Activated CD4-positive, alpha-beta memory T cell treated with anti-CD3 and anti-CD28 coated beads, Interleukin-2, amount 10 ng/mL, durations not matched to agents 7 days and 5 days (primary cell): ENCODE data around the gene VPS72. TPM values are rescaled to one million over a fixed set of nuclear protein-coding genes. Genes with fewer than 3 reads are reported as not detected.
"Not testable (repeated sequence)": the region's sequence is repeated elsewhere in the genome, so short reads cannot be mapped to it uniquely, and the experiment has no call there.

Experiments used
- CTCF ChIA-PET: fragments of 350-600 bp; sonication (Branson Sonifier 250); formaldehyde crosslinking; loops from one replicate; lab custom pipeline; 2021; ENCODE audit warnings: antibody characterized with exemption, inconsistent platforms; lab: Charles Lee
- POLR2A ChIA-PET: fragments of 350-600 bp; sonication (Branson Sonifier 250); formaldehyde crosslinking; loops from one replicate; lab custom pipeline; 2021; ENCODE audit warnings: antibody characterized with exemption; lab: Charles Lee
- DNase-seq: peaks from one replicate; pipeline ENCODE4 v3.0.0-alpha.2; 2020
- H3K27ac Mint-ChIP-seq: one replicate; pipeline ENCODE4 v1.8.0; 2021; ENCODE audit warnings: mild to moderate bottlenecking, mixed read lengths
- H3K27me3 Mint-ChIP-seq: one replicate; pipeline ENCODE4 v1.8.0; 2021; ENCODE audit warnings: mixed read lengths
- H3K36me3 Mint-ChIP-seq: one replicate; pipeline ENCODE4 v1.8.0; 2021; ENCODE audit warnings: low read depth, mixed read lengths
- H3K4me1 Mint-ChIP-seq: one replicate; pipeline ENCODE4 v1.8.0; 2021; ENCODE audit warnings: mixed read lengths
- H3K4me3 Mint-ChIP-seq: one replicate; pipeline ENCODE4 v1.8.0; 2021; ENCODE audit warnings: mild to moderate bottlenecking, mixed read lengths
- H3K9me3 Mint-ChIP-seq: one replicate; pipeline ENCODE4 v1.8.0; 2021; ENCODE audit warnings: mixed read lengths
- total RNA-seq, 2 experiments: library from RNA; stranded (reverse); gene quantifications; one replicate each; pipeline ENCODE4 v1.2.3, GENCODE V29; 2021

Gene VPS72
- total RNA-seq, result 10 to 100 TPM; 76.1 to 78.8 TPM

- CTCF ChIA-PET, result interaction anchor here (0.6 to 2.2 kb wide), 10 partner anchors 9 to 851 kb away, joined by 3 to 9 read pairs (median 4); partner anchors contain the start of genes PIP5K1A, TMOD4 and TNFAIP8L2
- POLR2A ChIA-PET, result interaction anchor here (0.6 to 3.6 kb wide), 33 partner anchors 9 to 827 kb away, joined by 3 to 37 read pairs (median 4); partner anchors contain the start of genes CDC42SE1, LYSMD1, MINDY1 and PI4KB
- peaks cover 16% of the 10 kb centered on the region for H3K36me3 Mint-ChIP-seq
- H3K27ac Mint-ChIP-seq, result peak within 1 kb of the TSS; percentile 95
- peaks cover 3% of the 10 kb centered on the region for H3K27me3 Mint-ChIP-seq
- peak; percentile 89 for DNase-seq
- H3K9me3 Mint-ChIP-seq, result no peaks in the 10 kb centered on the region
- peak within 1 kb of the TSS; percentile 100 for H3K4me3 Mint-ChIP-seq
- peaks cover 35% of the 10 kb centered on the region for H3K4me1 Mint-ChIP-seq
Observed at GRCh38 chr1:151189637-151190445, at the start of gene VPS72. Gene VPS72, minus strand, starts transcription at chr1:151190197. Its CDS starts 76 bp downstream, at chr1:151190121.

GRCh38 chr1:151238467-151238739 is 48.4 kb upstream of the VPS72 start:
- no peak overlapping the region for H3K4me3 Mint-ChIP-seq
- no peaks in the 10 kb centered on the region for H3K27me3 Mint-ChIP-seq
- H3K36me3 Mint-ChIP-seq, result peaks cover 79% of the 10 kb centered on the region
- no peaks in the 10 kb centered on the region for H3K9me3 Mint-ChIP-seq
- peaks cover 2% of the 10 kb centered on the region for H3K4me1 Mint-ChIP-seq
- ChIA-PET POLR2A (interaction anchor here (0.6 to 1.2 kb wide), 2 partner anchors 39 to 66 kb away, joined by 3 read pairs; no protein-coding TSS in a partner anchor), CTCF (no interaction called here)
- no peak for DNase-seq
- H3K27ac Mint-ChIP-seq, result no peak overlapping the region

- Mint-ChIP-seq H3K4me3 (no peak overlapping the region), H3K36me3 (peaks cover 73% of the 10 kb centered on the region), H3K9me3 (no peaks in the 10 kb centered on the region), H3K4me1 (peaks cover 2% of the 10 kb centered on the region), H3K27me3 (no peaks in the 10 kb centered on the region), H3K27ac (no peak overlapping the region)
- DNase-seq, result no peak
- ChIA-PET POLR2A (interaction anchor here (0.6 to 1.3 kb wide), 2 partner anchors 48 to 67 kb away, joined by 3 read pairs; partner anchors contain the start of gene VPS72), CTCF (interaction anchor here (0.6 kb wide), 1 partner anchor 221 kb away, joined by 3 read pairs; no protein-coding TSS in a partner anchor)
Observed at GRCh38 chr1:151237678-151238466, 47.9 kb upstream of the VPS72 start.

GRCh38 chr1:151235235-151235634 is 45.2 kb upstream of the VPS72 start:
- ChIA-PET CTCF (interaction anchor here (0.5 to 1.7 kb wide), 3 partner anchors 17 to 605 kb away, joined by 3 to 7 read pairs (median 3); no protein-coding TSS in a partner anchor), POLR2A (interaction anchor here (0.8 kb wide), 1 partner anchor 69 kb away, joined by 3 read pairs; no protein-coding TSS in a partner anchor)
- Mint-ChIP-seq H3K36me3 (peaks cover 76% of the 10 kb centered on the region), H3K4me1 (peaks cover 2% of the 10 kb centered on the region), H3K9me3 (no peaks in the 10 kb centered on the region), H3K27ac (no peak overlapping the region), H3K27me3 (no peaks in the 10 kb centered on the region), H3K4me3 (no peak overlapping the region)
- no peak for DNase-seq

- no peak overlapping the region for H3K4me3 Mint-ChIP-seq
- POLR2A ChIA-PET, result interaction anchor here (1.2 kb wide), 1 partner anchor 23 kb away, joined by 3 read pairs; no protein-coding TSS in a partner anchor
Observed at GRCh38 chr1:151222130-151222529, 32.1 kb upstream of the VPS72 start.

GRCh38 chr1:151221616-151222015 is 31.6 kb upstream of the VPS72 start:
- ChIA-PET POLR2A (no interaction called here), CTCF (no interaction called here)
- peaks cover 7% of the 10 kb centered on the region for H3K4me1 Mint-ChIP-seq
- peaks cover 11% of the 10 kb centered on the region for H3K36me3 Mint-ChIP-seq
- H3K9me3 Mint-ChIP-seq, result no peaks in the 10 kb centered on the region
- no peak overlapping the region for H3K4me3 Mint-ChIP-seq
- no peak for DNase-seq
- H3K27ac Mint-ChIP-seq, result no peak overlapping the region
- no peaks in the 10 kb centered on the region for H3K27me3 Mint-ChIP-seq

More at GRCh38 chr1:151222130-151222529, 32.1 kb upstream of the VPS72 start:
- Mint-ChIP-seq H3K27ac (no peak overlapping the region), H3K9me3 (no peaks in the 10 kb centered on the region), H3K36me3 (peaks cover 14% of the 10 kb centered on the region), H3K4me1 (peaks cover 6% of the 10 kb centered on the region), H3K27me3 (no peaks in the 10 kb centered on the region)
- CTCF ChIA-PET, result interaction anchor here (0.5 kb wide), 1 partner anchor 28 kb away, joined by 3 read pairs; no protein-coding TSS in a partner anchor
- DNase-seq, result no peak

GRCh38 chr1:151213560-151213959 is 23.6 kb upstream of the VPS72 start:
- ChIA-PET POLR2A (no interaction called here), CTCF (interaction anchor here (0.8 to 1.5 kb wide), 2 partner anchors 14 to 36 kb away, joined by 3 to 4 read pairs; no protein-coding TSS in a partner anchor)
- Mint-ChIP-seq H3K9me3 (no peaks in the 10 kb centered on the region), H3K4me1 (peaks cover 38% of the 10 kb centered on the region), H3K27me3 (no peaks in the 10 kb centered on the region), H3K4me3 (no peak overlapping the region), H3K27ac (no peak overlapping the region), H3K36me3 (peaks cover 34% of the 10 kb centered on the region)
- DNase-seq, result no peak

GRCh38 chr1:151211972-151212705 is 22.1 kb upstream of the VPS72 start:
- ChIA-PET POLR2A (interaction anchor here (1.2 to 1.4 kb wide), 3 partner anchors 10 to 13 kb away, joined by 3 read pairs; no protein-coding TSS in a partner anchor), CTCF (interaction anchor here (1.1 to 1.5 kb wide), 4 partner anchors 16 to 151 kb away, joined by 3 to 7 read pairs (median 4); no protein-coding TSS in a partner anchor)
- Mint-ChIP-seq H3K4me1 (peaks cover 36% of the 10 kb centered on the region), H3K27ac (peak overlapping the region; percentile 78), H3K36me3 (peaks cover 41% of the 10 kb centered on the region), H3K9me3 (no peaks in the 10 kb centered on the region), H3K4me3 (peak overlapping the region; percentile 19), H3K27me3 (no peaks in the 10 kb centered on the region)
- DNase-seq, result peak; percentile 30

- Mint-ChIP-seq H3K9me3 (no peaks in the 10 kb centered on the region), H3K36me3 (peaks cover 47% of the 10 kb centered on the region), H3K27ac (peak overlapping the region; percentile 62), H3K4me3 (no peak overlapping the region), H3K27me3 (no peaks in the 10 kb centered on the region), H3K4me1 (peaks cover 30% of the 10 kb centered on the region)
- ChIA-PET CTCF (interaction anchor here (1.5 kb wide), 1 partner anchor 41 kb away, joined by 7 read pairs; no protein-coding TSS in a partner anchor), POLR2A (interaction anchor here (1.4 kb wide), 1 partner anchor 9 kb away, joined by 3 read pairs; no protein-coding TSS in a partner anchor)
- DNase-seq, result no peak
Observed at GRCh38 chr1:151210830-151211229, 20.8 kb upstream of the VPS72 start.

- peaks cover 29% of the 10 kb centered on the region for H3K4me1 Mint-ChIP-seq
- H3K9me3 Mint-ChIP-seq, CTCF ChIA-PET, DNase-seq, H3K4me3 Mint-ChIP-seq, H3K27ac Mint-ChIP-seq, H3K27me3 Mint-ChIP-seq: not testable (repeated sequence)
- POLR2A ChIA-PET, result interaction anchor here (1.3 kb wide), 1 partner anchor 49 kb away, joined by 3 read pairs; the partner anchor contains the start of gene PSMD4
- H3K36me3 Mint-ChIP-seq, result peaks cover 46% of the 10 kb centered on the region
Observed at GRCh38 chr1:151205381-151205965, 15.5 kb upstream of the VPS72 start.

- DNase-seq, result no peak
- H3K4me1 Mint-ChIP-seq, result peaks cover 50% of the 10 kb centered on the region
- H3K27ac Mint-ChIP-seq, result peak overlapping the region; percentile 84
- H3K4me3 Mint-ChIP-seq, result peak overlapping the region; percentile 89
- ChIA-PET CTCF (interaction anchor here (1.4 kb wide), 2 partner anchors 52 to 78 kb away, joined by 3 to 4 read pairs; no protein-coding TSS in a partner anchor), POLR2A (interaction anchor here (0.7 to 1.8 kb wide), 7 partner anchors 10 to 82 kb away, joined by 3 to 10 read pairs (median 4); partner anchors contain the start of genes PSMD4, TNFAIP8L2, VPS72 and ZNF687)
- peaks cover 40% of the 10 kb centered on the region for H3K36me3 Mint-ChIP-seq
- H3K27me3 Mint-ChIP-seq, result peaks cover 4% of the 10 kb centered on the region
- H3K9me3 Mint-ChIP-seq, result no peaks in the 10 kb centered on the region
Observed at GRCh38 chr1:151199873-151200581, 10.0 kb upstream of the VPS72 start.
